Renal cortex interstitium (tissue), 11 donors: ENCODE results near the gene RPH3AL. TPM values are rescaled to one million over a fixed set of nuclear protein-coding genes. Genes with fewer than 3 reads are reported as not detected.

ENCODE experiments used
- DNase-seq, 11 donors: peaks; one replicate each; pipeline ENCODE4 v3.0.0-alpha.2; 2013; ENCODE audit warnings: low read depth in 9 of 11, low spot score in 4 of 11; ENCODE audit errors: extremely low read depth in 1 of 11
- polyA plus RNA-seq, 3 donors: library from polyadenylated mRNA; unstranded; fragments of 120-200 nt; gene quantifications; one replicate each; pipeline ENCODE4 v1.2.1, GENCODE V29; 2013; ENCODE audit not compliant: insufficient read length in 3 of 3

The RPH3AL gene
- polyA plus RNA-seq, 3 donors, result 12.7 to 31.3 (median 17.6) TPM

DNA sequence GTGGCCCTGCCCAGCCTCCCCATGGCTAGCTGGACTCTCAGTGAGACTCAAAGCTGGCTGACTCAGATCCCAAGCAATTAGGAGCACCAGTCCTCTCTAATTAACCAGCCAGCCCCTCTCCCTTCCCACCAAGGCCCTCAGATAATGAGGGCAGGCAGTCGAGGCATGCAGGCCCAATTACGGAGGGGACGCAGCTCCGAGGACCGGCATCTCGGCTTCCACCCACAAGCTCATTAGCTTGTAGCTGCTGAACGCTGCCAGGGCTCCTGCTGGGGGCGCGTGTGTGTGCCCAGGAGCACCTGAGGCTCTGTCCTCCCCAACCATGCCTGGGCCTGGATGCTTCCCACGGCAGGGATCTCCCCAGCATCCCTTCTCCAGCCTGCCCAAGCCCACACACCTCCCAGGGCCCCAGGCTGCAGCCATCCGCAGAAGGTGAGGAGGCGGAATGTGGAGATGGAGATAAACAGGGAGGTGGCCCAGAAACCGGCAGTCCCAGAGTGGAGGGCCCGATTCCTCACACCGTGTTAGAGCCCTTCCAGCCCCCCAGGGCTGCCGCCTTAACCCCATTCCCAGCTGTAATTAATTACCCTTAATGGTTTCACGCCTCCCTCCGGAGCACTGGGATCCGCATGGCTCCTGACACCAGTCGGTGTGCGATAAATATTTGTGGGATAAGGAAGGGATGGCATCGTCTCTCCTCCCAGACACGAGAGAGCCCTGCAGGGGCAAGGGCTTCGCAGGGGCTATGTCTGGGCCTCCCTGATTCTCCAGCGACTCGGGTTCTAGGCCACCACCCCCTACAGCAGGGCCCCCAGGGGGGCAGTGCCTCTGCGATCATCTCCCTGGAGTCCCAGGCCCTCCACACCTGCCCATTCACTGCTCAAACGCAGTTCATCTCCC, 42.2 kb downstream of the RPH3AL start:
- no peak for DNase-seq

DNA sequence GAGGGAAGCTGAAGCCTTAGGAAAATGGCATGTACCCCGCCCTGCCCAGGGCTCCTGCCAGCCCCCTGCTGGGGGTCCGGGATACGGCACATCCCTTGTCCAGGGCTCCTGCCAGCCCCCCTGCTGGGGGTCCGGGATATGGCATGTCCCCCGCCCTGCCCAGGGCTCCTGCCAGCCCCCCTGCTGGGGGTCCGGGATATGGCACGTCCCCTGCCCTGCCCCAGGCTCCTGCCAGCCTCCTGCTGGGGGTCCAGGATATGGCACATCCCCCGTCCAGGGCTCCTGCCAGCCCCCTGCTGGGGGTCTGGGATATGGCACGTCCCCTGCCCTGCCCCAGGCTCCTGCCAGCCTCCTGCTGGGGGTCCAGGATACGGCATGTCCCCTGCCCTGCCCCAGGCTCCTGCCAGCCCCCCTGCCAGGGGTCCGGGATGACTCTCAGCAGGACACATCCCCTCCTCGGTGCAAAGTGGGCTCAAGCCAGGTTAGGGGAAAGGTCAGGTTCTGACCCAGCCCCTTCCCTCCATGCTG, 43.2 kb downstream of the RPH3AL start:
- peak in 1 of 11 donors; percentile 49 for DNase-seq

DNA sequence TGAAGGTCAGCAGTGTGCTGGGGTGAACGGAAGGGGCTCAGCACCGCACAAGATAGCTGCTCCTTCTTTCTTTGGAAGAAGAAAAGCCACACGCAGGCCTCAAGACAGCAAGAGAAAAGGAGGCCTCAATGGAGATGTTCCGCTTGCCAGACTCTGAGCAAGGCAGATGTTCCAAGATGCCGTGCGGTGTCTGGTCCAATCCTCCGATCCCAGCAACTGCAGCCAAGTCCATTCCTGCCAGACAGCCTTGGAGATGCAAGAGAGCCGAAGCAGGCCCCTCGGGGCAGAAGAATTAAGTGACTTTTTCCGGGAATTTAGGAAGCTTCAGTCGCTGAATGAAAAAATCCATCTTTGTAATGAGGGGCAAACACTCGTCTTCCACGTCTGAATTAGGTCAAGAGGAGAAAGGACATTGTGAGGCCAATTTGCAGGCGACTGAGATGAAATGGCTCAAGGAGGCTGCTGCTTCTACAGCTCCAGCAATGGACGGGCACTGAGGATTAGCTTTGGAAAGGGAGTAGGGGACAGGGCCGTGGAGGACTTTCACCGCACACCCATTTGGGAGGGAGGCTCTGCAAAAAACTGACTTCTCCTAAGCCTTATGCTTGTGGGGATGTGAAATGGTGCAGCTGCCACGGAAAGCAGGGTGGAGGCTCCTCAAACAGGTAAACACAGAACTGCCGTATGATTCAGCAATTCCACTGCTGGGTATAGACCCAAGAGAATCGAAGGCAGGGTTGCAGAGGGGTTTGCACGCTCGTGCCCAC, 44.7 kb downstream of the RPH3AL start:
- no peak for DNase-seq

DNA sequence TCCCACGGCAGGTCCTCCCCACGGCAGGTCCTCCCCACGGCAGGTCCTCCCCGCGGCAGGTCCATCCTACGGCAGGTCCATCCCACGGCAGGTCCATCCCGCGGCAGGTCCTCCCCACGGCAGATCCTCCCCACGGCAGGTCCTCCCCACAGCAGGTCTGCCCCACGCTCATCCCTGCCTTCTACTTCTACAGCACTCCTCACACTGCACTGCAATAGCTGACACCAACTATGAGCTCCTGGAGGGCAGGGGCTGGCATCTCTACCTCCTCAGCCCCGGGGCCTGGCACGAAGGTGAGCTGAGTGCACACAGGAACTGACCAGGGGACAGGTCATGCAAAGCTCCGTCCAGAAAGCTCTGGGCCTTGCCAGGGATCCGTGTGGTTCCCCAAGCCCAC, 45.3 kb downstream of the RPH3AL start:
- no peak for DNase-seq

DNA sequence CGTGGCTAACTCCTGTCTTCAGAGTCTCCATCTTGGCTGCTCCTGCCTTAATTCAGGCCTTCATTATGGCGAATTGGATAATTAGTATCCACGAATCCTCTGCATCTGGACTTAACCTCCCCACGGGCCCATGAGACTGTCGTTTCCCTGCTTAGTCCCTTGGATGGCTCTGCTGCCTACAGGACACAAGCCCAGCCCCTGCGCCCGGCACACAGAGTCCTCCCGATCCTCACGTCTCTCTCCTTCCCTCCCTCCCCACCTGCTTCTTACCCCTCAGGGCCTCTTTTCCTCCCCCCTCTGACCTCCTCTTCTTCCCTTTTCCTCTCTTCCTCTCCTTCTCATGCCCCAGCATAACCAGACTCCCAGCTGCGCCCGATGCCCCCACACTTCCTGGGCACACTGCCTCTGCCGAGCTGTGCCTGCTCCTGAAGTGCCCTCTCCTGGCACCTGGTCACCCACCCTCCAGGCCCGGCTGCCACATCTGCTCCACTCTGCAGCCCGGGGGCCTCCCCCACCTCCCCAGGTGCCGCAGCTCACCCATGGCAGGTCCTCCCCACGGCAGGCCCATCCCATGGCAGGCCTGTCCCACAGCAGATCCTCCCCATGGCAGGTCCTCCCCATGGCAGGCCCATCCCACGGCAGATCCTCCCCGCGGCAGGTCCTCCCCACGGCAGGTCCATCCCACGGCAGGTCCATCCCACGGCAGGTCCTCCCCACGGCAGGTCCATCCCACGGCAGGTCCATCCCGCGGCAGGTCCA, 45.9 kb downstream of the RPH3AL start:
- DNase-seq, result no peak

DNA sequence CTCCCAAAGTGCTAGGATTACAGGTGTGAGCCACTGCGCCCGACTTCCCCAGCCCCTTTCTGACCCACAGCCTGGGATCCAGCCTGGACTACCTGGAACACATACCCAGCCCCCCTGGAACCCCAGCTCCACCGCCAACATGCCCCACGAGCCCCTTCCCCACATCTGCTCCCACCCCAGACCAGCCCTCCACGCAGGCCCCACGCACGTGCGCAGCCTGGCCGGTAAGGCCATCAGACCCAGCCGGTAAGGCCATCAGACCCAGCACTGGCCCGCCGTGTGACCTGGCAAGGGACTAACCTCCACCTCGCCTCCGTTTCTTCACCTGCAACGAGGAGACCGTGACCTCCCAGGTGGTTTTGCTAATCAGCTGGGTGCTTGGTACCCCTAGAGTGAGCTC, 46.5 kb downstream of the RPH3AL start:
- no peak for DNase-seq

DNA sequence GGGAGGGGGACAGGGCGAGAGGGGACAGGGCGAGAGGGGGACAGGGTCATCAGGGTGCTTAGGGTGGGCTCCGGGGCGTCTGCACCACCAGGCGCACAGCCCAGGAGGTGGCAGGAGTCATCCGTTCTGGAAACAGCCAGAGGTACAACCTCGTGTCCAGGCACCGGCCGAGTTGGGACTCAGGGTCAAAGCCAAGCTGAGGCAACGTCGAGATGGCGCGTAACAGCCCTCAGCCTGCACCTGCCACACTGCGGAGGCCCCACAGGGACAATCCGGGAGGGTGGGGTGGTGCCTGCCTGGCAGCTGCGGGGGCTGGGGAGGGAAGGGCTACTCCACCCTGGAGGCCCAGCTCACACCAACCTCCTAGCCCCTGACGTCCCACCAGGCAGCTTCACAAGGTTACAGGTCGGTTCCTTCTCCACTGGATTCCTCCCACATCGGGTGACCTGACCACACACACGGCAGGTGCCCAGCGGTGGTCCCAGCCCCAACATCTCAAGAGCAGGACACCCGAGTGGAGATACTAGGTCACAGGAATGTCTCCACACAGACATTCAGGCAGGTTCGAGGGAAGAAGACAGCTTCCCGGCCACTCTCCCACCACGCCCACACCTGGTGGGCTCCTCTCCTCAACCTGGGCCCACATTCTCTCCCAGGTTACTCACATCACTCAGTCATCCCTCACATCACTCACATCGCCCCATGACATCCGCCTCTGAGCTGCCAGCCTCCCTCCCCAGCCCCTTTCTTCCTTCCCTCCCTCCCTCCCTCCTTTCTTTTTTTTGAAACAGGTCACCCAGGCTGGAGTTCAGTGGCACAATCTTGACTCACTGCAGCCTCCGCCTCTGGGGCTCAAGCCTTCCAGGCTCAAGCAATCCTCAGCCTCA, 47.3 kb downstream of the RPH3AL start:
- DNase-seq, result no peak

DNA sequence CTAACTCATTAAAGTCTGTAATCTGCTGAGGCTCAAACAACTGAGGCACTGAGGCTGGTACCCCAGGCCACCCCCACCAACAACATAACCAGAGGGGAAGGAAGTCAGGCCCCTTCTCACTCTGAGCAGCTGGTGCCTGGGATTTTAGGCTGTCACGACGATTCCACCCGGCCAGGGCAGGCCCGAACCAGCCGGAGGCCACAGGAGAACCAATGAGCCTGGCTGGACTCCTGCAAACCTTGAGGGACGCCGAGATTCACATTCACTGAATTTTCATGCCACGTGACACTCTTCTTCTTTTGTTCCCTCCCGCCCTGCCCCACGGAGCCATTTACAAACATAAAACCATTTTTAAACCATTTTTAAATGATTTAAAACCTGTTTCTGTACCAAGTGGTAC, 48.1 kb downstream of the RPH3AL start:
- peak in 1 of 11 donors; percentile 42 for DNase-seq

DNA sequence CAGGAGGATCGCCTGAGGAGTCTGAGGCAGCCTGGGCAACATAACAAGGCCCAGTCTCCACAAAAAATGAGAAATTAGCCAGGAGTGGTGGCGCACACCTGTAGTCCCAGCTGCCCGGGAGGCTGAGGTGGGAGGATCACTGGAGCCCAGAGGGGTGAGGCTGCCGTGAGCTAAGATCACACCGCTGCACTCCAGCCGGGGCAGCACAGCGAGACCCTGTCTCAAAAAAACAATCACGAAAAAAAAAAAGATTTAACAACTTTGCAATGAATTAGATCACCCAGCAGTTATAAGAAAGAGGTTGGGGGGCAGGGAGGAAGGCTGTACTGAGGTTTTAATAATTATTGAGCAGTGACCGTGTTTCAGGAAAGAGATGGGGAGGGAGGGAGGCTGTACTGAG, 49.4 kb downstream of the RPH3AL start:
- DNase-seq, result peak in 1 of 11 donors; percentile 64

DNA sequence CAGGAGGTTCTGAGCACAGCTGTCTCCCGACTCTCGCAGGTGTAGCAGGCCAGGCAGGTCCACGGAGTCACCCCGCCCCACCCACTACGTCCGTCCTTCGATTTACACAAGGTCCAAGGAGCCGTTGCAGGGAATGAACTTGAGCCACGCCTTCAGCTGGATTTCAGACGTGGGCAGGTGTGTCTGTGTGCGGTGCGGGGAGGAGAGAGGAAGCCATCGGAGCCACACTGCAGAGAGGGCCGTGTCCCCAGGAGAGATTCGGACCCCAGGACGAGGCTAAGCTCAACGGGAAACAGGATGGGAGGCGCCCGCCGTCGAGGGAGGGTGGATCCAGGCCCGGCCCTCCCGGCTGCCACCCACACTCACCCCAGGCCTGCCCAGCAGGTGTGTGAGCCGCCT, 50.3 kb downstream of the RPH3AL start:
- DNase-seq, result no peak

DNA sequence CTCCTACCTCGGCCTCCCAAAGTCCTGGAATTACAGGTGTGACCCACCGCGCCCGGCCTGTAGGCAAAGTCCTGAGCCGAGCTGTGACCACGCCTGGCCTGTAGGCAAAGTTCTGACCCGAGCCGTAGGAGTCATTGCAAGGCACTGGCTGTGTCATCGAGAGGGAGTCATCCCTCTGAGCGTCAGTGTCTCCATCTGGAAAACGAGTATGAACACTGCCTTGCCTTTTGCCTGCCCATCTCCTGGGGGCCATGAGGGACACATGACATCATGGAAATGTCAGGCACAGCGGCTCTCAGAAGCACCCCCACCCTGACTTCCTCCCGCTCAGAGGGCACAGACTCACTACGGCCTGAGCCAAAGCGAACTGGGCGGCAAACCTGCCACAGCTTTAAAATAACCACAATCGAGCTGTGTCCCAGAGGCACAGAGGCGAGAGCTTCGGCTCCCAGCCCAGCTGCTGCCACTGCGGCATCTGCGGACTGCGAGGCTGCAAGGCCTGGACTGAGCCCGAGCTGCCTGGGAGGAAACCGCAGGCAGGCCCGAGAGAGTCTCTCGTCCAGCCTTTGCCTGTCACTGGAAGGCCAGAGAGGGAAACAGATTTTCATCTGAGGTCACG, 50.8 kb downstream of the RPH3AL start:
- DNase-seq, result no peak

DNA sequence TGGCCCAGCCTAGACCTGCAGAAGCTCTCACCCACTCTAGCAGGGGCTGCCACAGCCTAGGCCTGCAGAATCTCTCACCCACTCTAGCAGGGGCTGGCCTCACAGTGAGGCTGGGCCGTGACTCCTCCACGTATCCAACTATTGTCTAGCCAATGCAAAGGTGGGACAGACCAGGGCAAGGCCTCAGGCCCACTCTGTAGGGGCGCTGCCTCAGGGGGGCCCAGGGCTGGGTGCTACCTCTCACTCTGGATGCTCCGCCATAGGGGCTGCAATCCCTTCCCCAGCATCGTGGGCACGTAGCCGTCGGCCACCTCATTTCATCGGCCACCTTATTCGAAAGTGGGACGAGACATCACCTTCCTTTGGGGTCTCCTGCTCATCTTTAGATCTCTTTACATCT, 51.7 kb downstream of the RPH3AL start:
- DNase-seq, result no peak

DNA sequence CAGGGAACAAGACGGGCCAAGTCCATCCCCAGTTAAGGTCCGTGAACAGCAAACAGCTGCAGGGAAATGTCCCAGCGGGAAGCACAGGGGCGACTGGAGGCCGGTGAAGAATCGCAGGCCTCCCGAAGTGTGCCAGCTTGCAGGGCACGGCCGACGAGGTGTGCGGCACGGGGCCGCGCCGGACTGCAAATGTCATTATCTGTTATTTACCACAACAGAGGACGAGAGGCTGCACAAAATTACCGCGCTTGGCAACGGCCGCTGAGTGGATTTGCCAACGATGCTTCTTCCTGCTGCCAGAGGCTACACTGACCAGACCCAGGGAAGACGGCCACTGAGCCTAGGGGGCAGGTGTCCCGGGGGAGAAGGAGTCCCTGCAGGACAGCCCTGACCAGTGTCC, 53.1 kb downstream of the RPH3AL start:
- no peak for DNase-seq

DNA sequence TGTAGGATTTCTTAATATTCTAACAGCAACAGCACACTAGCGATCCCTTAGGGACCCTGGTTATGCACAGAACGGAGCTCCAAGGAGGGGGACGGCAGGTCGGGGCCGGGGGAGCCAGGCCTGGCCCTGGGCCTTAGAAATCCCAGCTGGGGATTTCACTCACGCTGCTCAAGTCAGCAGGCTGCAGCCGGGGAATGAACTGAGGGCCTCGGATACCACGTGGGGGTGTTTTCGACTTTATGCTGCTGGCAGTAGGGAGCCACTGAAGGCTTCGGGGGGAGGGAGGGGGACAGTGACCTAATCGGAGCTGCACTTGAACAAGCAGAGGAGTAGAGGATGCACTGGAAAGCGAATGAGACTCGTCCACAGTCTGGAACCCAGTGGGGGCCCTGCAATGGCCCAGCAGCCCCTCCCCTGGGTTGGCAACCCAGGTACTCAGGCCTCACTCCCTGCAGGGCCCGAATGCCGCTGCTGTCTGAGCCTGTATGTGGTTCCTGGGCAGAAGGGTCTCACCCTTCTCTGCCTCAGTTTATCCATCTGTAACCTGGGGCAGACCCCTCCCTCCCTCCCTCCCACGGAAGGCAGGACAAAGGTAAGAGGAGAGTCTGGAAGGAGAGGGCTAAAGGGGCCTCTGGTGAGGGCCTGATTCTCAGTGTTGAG, 53.7 kb downstream of the RPH3AL start:
- DNase-seq, result no peak

DNA sequence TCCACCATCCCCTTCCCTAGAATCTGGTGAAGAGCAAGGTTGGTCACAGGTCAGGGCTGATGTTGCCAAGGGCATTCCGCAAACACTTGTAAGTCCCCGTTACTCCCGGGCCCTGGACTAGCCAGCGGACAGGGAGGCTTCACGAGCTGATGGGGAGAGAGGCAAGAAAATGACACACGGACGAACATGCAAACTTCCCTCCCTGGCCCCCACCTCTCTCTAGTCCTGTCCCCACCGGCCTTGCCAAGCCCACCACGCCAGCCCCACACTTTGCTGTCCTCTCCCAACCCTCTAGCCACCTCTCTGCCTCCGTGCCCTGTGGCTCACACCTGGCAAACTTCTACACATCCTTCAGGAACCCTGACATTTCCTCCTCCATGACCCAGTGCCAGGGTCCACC, 54.8 kb downstream of the RPH3AL start:
- DNase-seq, result no peak

DNA sequence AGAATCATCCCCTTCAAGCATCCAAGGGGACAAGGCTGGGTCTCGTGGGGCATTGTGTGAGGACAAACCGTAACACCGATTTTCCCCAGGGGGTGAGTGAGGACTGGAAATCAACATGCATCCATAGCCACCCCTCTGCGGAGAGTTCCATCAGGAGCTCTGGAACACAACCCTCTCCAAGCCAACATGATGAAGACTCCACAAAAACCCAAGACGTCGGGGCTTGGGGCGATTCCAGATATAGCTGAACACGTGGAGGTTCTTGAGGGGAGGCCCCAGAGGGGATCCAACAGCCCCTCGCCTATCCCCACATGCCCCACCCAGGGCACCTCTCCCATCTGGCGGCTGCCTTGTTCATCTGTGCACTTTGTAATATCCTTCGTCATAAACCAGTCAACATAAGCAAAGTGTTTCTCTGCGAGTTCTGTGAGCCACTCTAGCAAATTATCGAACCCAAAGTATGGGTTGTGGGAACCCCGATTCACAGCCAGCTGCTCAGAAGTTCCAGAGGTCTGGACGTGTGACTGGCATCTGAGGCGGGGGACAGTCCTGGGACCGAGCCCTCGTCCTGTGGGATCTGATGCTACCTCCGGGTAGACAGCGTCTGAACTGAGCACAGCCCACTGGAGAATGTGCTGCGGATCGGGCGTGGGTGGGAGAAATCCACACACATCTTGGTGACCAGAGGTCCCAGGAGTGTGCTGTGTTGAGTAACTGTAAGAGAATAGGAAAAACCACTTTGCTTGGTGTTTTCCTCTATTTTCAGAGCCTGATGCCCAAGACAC, 55.5 kb downstream of the RPH3AL start:
- no peak for DNase-seq

DNA sequence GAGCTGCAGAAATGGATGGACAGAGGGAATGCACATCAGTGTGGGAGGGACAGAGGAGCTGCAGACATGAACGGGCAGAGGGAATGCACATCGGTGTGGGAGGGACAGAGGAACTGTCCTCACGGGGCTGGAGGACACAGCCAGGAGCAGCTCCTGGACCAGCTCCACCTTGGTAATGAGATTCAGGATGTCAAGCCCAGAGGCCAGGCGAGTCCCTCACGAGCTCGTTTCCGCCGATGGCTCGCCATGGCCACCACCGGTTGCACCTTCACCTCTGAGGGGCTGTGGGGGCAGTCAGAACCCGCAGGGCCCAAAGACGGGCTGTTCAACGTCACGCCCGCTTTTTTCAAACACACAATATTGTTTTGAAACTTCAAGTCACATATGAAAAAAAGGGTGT, 56.2 kb downstream of the RPH3AL start:
- DNase-seq, result no peak
